HT-29 (cell line): Measurements from ENCODE around the gene CDH4. TPM values are rescaled to one million over a fixed set of nuclear protein-coding genes. Genes with fewer than 3 reads are reported as not detected.
A peak's percentile ranks its signal among the peaks of the same experiment; 100 is the strongest.

ENCODE experiments used
- DNase-seq: peaks from one replicate; pipeline ENCODE4 v3.0.0-alpha.2; 2015; ENCODE audit warnings: low spot score
- total RNA-seq: library from RNA; depleted of rRNA; stranded (reverse); fragments of >200 nt; shearing (Covaris generic); gene quantifications from 2 replicates; pipeline ENCODE4 v1.2.3, GENCODE V29; 2014

CDH4 gene
- total RNA-seq, 1 experiment from 2014 or later, result not detected

- DNase-seq, result no peak
Measured at GRCh38 chr20:61705386-61706258, 453.6 kb downstream of the CDH4 start.

GRCh38 chr20:61706259-61706961, 454.3 kb downstream of the CDH4 start:
- DNase-seq, result no peak

- no peak for DNase-seq
Measured at GRCh38 chr20:61708891-61709290, 456.8 kb downstream of the CDH4 start.

GRCh38 chr20:61710108-61710507, 458.0 kb downstream of the CDH4 start:
- no peak for DNase-seq

GRCh38 chr20:61712688-61713087, 460.6 kb downstream of the CDH4 start:
- DNase-seq, result no peak

GRCh38 chr20:61718361-61719005, 466.4 kb downstream of the CDH4 start:
- DNase-seq, result no peak

GRCh38 chr20:61719691-61720347, 467.8 kb downstream of the CDH4 start:
- no peak for DNase-seq

GRCh38 chr20:61720348-61720696, 468.3 kb downstream of the CDH4 start:
- DNase-seq, result no peak

GRCh38 chr20:61722146-61722678, 470.2 kb downstream of the CDH4 start:
- DNase-seq, result no peak

- DNase-seq, result no peak
Measured at GRCh38 chr20:61723529-61724257, 471.6 kb downstream of the CDH4 start.

- DNase-seq, result peak; percentile 41
Measured at GRCh38 chr20:61724376-61724775, 472.3 kb downstream of the CDH4 start.

GRCh38 chr20:61725145-61725544, 473.1 kb downstream of the CDH4 start:
- no peak for DNase-seq

GRCh38 chr20:61725966-61726365, 473.9 kb downstream of the CDH4 start:
- no peak for DNase-seq

- DNase-seq, result no peak
Measured at GRCh38 chr20:61726979-61727378, 474.9 kb downstream of the CDH4 start.

- no peak for DNase-seq
Measured at GRCh38 chr20:61727761-61728160, 475.7 kb downstream of the CDH4 start.

- no peak for DNase-seq
Measured at GRCh38 chr20:61728326-61728725, 476.3 kb downstream of the CDH4 start.

GRCh38 chr20:61728786-61729770, 477.0 kb downstream of the CDH4 start:
- DNase-seq, result no peak

- no peak for DNase-seq
Measured at GRCh38 chr20:61730631-61731362, 478.7 kb downstream of the CDH4 start.
